MM.1S (cell line): ENCODE measurements around the gene TSPEAR.

Experiments
- EZH2 ChIP-seq: fragments of 300-600 bp; sonication (generic); optimal IDR thresholded peaks from 2 replicates; pipeline ENCODE3; 2017; ENCODE audit warnings: low read depth, mild to moderate bottlenecking, antibody characterized with exemption, low read length, mixed read lengths
- TF ChIP-seq, protein P1 (sequence below): fragments of 300-600 bp; sonication (generic); IDR thresholded peaks from 2 replicates; pipeline ENCODE4 v1.5.1; 2016; ENCODE audit warnings: antibody characterized with exemption, low read length, mixed read lengths

DNA sequence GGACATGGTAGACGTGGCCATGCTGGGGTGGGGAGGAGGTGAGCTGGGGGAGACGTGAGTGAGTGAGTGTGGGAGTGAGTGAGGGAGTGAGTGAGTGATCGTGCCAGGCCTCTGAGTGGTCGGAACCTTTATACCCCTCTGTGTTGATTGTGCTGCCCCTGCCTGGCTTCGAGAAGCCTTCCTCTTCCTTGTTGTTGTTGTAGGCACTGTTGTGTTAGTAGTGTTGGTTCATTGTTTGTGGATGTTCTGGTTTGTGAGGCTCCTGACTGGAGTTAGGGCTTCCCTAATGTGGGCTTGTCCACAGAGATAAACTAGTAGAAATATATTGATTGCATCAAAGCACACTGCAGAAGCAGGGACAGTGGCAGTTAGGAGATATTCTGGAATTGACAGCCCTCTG lies 152.7 kb downstream of the TSPEAR start, which contains the start of gene KRTAP10-3:
- TF ChIP-seq, protein P1, sequence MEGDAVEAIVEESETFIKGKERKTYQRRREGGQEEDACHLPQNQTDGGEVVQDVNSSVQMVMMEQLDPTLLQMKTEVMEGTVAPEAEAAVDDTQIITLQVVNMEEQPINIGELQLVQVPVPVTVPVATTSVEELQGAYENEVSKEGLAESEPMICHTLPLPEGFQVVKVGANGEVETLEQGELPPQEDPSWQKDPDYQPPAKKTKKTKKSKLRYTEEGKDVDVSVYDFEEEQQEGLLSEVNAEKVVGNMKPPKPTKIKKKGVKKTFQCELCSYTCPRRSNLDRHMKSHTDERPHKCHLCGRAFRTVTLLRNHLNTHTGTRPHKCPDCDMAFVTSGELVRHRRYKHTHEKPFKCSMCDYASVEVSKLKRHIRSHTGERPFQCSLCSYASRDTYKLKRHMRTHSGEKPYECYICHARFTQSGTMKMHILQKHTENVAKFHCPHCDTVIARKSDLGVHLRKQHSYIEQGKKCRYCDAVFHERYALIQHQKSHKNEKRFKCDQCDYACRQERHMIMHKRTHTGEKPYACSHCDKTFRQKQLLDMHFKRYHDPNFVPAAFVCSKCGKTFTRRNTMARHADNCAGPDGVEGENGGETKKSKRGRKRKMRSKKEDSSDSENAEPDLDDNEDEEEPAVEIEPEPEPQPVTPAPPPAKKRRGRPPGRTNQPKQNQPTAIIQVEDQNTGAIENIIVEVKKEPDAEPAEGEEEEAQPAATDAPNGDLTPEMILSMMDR = no peak
- TF ChIP-seq EZH2 = no peak
